GM21390 (cell line): ENCODE measurements around the gene HNRNPA0.

Experiments
- ATAC-seq: cut with Tn5 transposase; IDR thresholded peaks from one replicate; pipeline ENCODE4 v1.9.1; 2021; ENCODE audit not compliant: unreplicated experiment

The HNRNPA0 gene

DNA sequence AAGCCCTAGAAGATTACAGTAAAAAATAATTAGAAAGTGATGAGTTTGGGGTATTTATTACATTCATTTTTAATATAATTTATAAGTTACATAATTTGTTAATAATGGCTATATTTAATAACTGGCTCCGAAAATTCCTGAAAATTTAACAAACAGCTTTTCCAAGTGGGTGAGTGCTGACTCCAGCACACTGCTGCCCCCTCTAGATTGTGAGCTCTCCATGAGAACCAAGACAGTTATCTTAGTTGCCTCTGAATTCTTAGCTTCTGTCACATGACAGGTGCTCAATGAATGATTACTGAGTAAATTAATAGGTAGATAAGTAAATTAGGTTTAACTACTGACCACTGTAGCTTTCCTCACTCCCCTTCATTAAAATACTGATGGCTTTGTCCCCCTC, 26.1 kb downstream of the HNRNPA0 start:
- no peak for ATAC-seq

DNA sequence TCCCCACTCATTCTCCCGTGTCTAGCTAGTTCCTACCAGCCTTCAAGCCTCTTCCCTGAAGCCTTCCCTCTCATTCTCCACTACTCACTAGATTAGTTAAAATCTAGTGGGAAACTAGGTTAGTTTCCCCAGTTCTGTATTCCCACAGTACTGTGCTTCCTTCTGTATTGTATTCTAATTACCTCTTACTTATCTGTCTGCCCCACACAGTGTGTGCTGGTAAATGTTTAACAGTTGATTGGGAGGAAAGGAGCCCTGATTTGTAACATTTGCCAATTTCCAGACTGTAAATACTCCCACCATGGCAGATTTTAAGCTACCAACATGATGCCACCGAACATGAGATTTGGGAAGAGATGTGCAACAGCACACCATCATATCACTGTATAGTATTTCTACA, 26.5 kb downstream of the HNRNPA0 start:
- no peak for ATAC-seq

DNA sequence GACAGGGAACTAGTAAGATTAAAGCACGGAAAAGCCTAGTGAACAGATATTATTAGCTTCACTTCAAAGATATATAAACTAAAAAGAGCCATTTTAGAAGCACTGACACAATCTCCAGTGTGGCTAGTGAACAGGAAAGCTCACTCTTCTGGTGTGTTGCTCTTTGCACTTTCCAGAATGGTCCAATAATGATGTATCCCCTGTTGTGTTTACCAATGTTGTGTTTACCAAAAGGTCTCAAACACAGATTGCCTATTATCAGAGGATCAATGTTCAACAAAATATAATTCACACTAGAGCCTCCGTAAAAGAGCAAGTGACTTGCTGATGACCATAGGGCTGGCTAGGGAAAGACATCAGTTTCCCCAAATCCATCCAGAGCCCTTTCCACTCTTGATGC, 29.9 kb downstream of the HNRNPA0 start:
- no peak for ATAC-seq

DNA sequence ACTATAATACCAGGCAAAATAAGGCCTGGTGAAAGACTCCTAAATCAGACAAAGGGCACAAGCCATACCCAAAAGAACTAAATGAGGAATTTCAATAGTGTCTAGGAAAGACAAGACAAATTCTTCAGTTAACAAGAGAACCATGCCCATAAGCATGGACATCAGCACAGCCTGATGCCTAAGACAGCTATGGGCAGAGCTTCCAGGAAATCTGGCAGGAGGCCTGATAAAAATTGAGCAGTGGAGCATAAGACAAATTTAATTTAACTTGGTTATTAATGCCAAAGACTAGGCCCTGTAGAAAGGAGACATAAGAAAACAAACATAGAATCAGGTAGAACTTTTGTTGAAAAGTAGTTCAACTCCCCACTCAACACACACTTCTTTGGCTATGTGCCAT, 35.6 kb downstream of the HNRNPA0 start:
- no peak for ATAC-seq

DNA sequence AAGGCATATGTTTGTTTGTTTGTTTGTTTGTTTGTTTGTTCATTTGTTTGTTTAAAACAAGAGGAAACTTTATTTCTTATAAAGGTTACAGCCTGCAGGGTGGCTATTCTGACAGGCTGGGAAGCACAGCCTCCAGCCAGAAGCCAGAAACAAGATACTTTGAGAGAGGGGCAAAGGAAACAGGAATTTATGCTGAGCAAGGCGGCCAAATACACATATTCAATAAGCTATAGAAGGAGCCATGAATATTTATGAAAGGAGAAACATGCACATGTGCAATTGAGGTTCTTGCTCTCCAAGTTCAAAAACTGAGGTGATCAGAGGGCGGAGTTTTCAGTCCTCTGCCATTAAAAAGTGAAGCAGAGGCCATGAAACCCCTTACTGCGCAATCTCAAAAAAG, 37.8 kb downstream of the HNRNPA0 start:
- ATAC-seq = no peak

DNA sequence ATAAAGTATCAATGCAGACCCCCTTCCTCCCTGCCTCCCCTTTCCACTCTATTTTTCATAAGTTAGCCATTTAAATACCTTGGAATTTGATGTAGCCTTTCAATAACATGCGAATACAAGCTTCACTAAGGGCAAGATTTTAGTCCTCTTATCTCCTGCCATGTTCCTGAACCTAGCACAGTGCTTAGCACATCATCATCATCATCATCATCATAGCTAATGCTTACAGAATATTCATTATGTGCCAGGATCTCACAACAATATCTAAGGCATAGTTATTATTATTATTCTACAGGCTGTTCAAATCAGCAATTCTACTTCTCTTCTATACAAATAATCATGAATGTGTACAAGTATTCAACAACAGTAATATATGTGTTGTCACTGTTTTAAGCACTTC, 38.7 kb downstream of the HNRNPA0 start:
- ATAC-seq = no peak

DNA sequence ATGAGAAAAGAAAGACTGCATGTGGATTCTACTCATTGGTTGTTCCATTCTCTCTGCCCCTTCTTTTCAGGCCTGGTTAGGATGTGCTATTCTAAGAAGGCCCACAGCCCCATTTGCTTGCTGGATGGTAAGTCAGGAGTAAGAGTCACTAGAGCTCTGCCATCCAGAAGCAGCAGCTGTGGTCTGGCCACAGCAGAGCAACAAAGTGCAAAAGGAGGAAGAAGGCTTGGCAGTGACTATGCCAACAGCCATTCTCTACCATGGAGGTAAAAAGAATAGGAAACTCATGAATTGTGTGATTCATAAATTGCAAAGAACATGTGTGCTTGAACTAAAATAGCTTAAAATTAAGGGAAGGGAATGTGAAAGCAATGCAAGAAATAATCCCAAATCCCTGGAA, 39.2 kb downstream of the HNRNPA0 start:
- no peak for ATAC-seq

DNA sequence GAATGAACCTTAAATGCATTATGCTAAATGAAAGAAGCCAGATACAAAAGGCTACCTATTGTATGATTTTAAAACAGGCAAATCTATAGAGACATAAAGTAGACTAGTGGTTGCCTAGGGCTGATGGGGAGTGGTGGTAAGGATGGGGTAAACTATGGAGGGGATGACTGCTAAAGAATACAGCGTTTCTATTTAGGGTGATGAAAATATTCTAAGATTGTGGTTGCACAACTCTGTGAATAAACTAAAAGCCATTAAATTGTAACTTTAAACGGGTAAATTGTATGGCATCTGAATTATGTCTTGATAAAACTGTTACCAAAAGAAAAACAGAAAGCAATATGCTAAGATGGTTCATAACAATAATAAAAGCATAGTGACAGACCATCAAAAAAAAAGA, 39.7 kb downstream of the HNRNPA0 start:
- no peak for ATAC-seq

DNA sequence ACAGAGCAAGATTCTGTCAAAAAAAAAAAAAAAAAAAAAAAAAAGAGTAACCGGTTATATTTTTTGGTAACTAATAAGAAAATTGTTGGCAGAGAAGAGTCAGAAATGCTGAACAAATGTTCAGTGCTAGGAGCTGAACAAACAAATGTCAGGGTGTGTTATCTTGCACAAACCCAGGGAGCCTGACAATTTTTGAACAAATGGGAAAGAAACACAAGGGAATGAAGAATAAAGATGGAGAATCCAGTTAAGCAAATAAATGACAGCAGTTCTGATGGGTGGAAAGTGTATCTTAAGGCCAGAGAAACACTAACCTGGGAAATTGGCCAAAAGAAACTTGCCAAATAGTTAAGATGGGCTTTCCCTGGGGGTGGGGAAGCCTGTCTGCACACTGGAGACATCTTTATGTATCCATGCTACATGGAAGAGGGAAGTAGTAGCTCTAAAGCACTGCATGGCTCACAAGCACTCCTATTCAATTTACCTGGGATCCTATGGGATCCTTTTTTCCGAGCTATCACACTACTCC, 42.0 kb downstream of the HNRNPA0 start:
- no peak for ATAC-seq

DNA sequence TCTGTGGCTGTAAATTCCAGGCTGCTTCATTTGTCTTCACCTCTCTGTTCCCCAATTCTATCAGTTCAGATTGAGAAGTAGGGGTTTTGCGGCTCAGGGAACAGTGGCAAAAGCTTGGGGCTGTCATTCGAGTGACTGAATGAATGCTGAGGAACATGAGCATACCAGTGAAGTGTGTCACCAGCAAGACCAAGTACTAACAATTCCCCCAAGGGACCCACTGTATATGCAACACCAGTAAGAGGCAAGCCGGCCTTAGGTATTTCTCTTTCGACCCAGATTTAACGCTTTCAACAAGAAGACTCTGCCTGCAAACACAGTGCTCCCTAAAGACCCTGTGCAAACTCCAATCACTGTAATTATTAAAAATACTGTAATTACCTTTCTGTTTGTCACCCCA, 44.1 kb downstream of the HNRNPA0 start:
- ATAC-seq = no peak

DNA sequence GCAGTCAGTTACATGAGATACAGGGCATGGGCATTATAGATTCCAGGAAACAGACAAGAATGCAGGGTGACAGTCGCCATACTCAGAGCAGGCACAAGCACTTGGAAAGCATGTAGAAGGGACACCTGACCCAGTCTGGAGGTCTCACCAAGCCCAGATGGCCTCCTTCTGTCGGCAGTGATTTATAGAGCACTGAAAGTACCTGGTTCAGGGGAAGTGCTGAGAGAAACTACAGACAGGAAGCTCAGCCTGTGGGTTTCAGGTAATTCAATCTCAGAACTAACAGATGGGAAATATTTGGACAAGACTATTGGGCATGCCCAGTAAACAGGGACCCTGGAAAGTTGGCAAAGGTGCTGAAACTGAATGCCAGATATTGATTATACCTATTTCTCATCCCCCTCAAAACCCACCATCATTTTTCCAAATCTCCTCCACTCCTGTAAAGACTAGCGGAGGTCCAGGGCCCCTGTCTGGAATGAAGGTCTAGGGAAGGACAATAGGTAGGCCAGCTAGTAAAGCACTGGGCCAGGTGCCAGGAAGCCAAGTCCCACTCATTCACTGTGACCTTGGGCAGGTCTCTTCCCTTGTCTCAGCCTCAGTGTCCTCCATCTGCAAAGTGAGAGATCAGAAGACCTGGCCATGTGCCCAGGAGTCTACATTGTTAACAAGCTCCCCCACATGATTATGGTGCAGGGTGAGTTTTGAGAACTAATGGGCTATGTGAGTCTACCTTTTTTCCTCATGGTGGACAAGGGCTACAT, 45.2 kb downstream of the HNRNPA0 start:
- ATAC-seq = no peak

DNA sequence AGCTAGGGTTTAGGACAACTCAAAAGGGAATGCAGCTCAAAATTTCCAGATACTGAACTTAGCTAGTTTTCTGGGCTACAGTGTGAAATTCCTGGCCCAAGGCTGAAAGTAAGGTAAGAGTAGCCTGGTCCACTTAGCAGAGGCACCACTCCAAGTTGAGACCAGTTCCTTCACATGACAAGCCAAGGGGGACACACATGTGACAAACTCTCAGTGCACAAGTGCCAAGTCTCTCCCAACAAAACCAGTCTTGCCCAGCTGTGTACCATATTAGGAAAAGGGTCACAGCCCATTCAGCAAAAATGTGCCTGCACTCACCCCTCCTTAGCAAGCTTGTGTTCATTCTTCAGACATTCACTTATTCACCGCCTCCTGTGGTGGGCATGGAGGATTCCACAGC, 46.1 kb downstream of the HNRNPA0 start:
- no peak for ATAC-seq

DNA sequence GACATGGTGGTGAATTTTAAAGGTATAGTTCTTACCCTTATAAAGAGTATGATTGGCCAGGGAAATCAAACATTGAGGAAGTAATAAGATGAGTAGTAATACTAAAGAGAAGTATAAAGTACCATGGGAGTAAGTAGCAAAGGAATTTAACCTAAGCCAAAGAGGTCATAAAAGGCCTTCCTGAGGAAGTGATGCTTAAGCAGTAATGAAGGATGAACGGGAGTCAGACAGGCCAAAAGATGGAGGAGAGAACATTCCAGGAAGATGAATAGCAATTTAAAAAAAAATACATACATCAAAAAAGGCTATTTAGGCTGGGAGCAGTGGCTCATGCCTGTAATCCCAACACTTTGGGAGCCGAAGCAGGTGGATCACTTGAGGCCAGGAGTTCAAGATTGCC, 47.3 kb downstream of the HNRNPA0 start:
- ATAC-seq = no peak

DNA sequence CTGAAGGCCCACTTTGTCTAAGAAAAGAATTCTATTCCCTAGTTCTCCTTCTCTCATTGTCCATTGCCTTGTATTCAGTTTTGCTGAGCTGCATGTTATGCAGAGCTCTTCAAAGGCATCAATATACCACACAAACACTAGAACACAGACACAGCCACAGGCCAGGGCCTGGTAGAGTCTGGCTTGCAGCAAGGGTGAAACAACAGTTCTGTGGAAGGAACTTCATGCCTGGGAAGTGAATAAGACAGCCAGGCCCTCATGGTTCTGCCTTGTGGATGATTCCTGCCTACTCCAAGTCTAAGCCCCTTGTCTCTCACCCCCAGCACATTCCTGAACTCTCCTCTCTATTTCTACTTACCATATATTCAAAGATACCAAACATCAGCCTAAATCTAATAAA, 49.1 kb downstream of the HNRNPA0 start:
- no peak for ATAC-seq

DNA sequence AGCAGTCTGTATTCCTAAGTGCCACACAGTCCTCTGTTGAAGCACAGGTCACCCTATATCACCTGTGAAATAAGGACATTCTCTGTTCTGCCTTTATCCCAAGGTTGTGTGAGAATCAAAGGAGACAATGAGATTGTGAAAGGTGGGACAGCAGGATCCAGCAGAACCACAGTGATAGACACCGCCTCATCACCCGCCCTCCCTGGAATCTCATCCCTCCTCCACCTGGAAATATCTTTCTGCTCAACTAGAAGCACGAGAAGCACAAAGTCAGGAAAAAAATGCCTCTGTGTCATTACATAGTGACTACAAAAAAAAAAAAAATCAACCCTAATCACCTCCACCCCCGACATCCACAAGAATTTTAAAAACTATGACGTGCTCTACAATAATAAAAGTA, 50.6 kb downstream of the HNRNPA0 start:
- ATAC-seq = no peak

DNA sequence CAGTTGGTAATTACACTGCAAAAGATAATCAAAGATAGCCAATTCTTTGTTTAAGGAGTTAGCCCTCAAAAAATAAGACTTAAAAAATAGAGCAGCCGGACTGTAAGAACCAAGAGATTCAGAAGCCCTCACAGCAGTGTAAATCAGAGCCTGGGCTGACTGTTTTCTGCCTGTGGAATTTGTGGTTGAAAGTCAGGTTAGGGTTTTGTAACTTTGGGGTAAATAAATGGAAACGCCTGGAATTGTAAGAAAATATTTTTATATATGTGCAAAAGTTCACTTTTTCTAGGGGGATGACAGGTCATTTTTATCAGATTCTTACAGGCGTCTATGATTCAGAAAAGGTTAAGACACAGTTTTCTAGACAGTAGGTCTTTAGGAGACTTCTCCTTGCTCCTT, 53.9 kb downstream of the HNRNPA0 start:
- no peak for ATAC-seq

DNA sequence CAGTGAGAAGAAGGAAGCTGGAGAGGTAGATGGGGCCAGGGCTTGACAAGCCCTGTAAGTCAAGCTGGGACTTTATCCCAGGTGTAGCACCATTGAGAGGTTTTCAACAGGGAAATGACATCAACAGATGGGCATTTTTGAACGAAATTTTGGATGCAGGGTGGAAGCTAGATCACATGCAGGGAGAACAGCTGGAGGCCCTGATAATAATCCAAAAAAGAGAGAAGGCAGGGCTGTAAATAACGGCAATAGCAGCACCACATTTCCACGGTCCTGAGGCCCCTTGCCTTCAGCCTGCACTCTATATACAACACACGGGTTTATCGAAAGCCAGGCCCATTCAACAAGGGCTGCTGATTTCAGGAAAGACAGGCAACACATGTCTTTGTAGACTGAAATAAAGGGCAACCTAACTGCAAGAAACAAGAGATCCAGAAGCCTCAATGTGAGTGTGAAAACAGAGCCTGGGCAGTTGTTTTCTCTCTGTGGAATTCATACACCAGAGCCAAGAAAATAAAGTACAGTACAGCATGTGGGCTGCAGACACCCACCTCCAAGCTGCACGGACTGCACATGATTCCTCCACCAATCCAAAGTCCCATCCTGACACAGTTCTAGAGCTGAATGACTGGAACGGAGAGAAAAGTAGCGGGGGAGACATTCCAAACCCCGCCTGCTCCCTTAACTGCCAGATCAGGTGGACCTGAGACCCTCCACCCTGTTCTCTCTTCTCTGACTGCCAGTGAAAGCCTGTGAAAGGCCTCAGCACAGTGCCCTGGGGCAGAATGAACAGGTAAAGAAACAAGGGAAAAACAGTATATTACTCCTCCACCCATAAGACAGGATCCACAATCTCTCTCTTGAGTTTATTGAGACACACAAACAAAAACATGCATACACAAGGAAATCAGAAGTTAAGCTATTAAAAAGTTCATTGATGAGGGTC, 54.6 kb downstream of the HNRNPA0 start:
- no peak for ATAC-seq

DNA sequence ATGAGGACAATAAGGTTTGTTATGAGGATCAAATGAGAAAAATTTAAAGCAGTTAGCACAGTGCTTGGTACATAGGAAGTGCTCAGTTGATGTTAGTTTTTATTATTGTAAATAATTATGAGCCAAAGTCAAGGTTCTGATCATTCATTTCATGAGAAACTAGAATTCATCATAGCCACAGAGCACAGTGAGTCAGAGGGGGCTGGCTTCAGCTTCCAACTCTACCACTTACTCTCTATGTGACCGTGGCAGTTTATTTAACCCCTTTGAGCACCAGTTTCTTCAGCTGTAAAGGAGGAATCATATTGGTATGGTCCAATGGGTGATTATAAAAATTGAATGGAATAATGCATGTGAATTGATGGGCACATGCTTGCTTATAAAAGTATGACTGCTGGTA, 57.7 kb downstream of the HNRNPA0 start:
- ATAC-seq = no peak

DNA sequence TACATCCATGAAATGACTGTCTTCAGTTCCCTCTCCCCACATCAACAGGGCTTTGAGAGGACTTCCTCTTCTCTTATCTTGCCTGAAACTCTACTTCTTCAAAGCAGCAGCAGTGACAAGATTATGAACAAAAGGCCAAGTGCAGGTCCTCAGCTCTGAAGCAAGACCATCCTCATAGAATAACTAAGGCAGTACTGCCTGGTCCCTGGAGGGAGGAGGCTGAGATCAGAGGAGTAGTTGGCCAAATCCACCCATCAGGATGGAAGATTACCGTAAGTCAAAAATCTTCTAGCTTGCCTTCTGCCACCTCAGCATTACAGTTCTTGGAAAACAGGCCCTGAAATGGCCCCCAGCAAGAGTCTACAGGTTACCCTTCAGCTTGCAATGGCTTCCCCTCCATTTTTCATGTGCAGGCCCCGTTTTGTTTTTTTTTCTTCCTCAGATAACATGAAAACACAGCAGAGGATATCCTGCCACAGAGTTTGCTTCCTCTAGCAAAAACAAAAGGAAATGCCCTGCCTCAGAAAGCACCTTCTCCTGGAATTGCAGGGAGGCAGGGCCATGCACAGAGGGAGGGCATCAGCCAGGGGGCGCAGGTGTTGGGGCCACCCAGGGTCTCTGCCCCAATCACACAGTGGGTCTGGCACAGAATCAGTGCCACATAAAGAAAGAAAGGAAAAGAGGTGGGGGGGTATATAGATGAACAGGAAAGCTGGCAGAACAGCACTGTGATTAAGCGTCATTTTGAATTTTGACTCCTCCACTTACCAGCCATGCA, 58.3 kb downstream of the HNRNPA0 start:
- no peak for ATAC-seq
